Measurements from ENCODE around the gene TBC1D2B. TPM values are rescaled to one million over a fixed set of nuclear protein-coding genes. Genes with fewer than 3 reads are reported as not detected.

The TBC1D2B gene
- total and polyA plus RNA-seq, 10 donors, result 9.4 to 131 (median 97.4) TPM

- 88 to 95% (median 92%) methylated on average over 11 of the region's 11 CpGs for WGBS, 5 donors
- H3K27me3 ChIP-seq (replicated peaks in 1 of 7), result no peaks in the 10 kb centered on the region
- peaks cover 29 to 74% (median 52%) of the 10 kb centered on the region in 6 donors for H3K4me1 ChIP-seq
- no peak for TF ChIP-seq POLR2A (IDR thresholded peaks at IDR 0.05)
- no peak for TF ChIP-seq CTCF (IDR thresholded peaks at IDR 0.05 in 8 of 11, conservative IDR thresholded peaks at IDR 0.05 in 3 of 11)
- no peak for TF ChIP-seq POLR2AphosphoS5 (IDR thresholded peaks at IDR 0.05)
- no peak overlapping the region for H3K4me3 ChIP-seq
- DNase-seq, result no peak
- H3K9me3 ChIP-seq, result no peaks in the 10 kb centered on the region
- no peaks in the 10 kb centered on the region for H3K36me3 ChIP-seq
- H3K27ac ChIP-seq, result peak overlapping the region in 2 of 8 donors; percentile 53 to 97
- intact Hi-C loops (cut with DNase I; ENCODE audit: low total_unique reads), result no loop called here
These were observed 2.0 kb upstream of the TBC1D2B start for GRCh38 chr15:78079298-78080087.

- Histone ChIP-seq H3K27ac (peak overlapping the region; percentile 82 to 97 (median 94)), H3K36me3 (no peaks in the 10 kb centered on the region), H3K9me3 (no peaks in the 10 kb centered on the region), H3K4me3 (peak overlapping the region; percentile 37 to 98 (median 91)), H3K27me3 (replicated peaks in 1 of 7) (no peaks in the 10 kb centered on the region), H3K4me1 (peaks cover 19 to 74% (median 53%) of the 10 kb centered on the region in 6 donors)
- 14 to 33% (median 21%) methylated on average over 7 of the region's 7 CpGs for WGBS, 5 donors
- no peak for TF ChIP-seq POLR2AphosphoS5 (IDR thresholded peaks at IDR 0.05)
- no peak for TF ChIP-seq POLR2A (IDR thresholded peaks at IDR 0.05)
- no peak for TF ChIP-seq CTCF (IDR thresholded peaks at IDR 0.05 in 8 of 11, conservative IDR thresholded peaks at IDR 0.05 in 3 of 11)
- intact Hi-C loops (cut with DNase I; ENCODE audit: low total_unique reads), result no loop called here
- no peak for DNase-seq
These were observed 330 bp upstream of the TBC1D2B start for GRCh38 chr15:78077871-78078210.

GRCh38 chr15:78076231-78077052 is 1.1 kb downstream of the TBC1D2B start:
- H3K27me3 ChIP-seq (replicated peaks in 1 of 7), result no peaks in the 10 kb centered on the region
- H3K36me3 ChIP-seq, result no peaks in the 10 kb centered on the region
- intact Hi-C loops (cut with DNase I; ENCODE audit: low total_unique reads), result no loop called here
- peak overlapping the region; percentile 82 to 97 (median 94) for H3K27ac ChIP-seq
- DNase-seq, result no peak
- H3K9me3 ChIP-seq, result no peaks in the 10 kb centered on the region
- H3K4me3 ChIP-seq, result peak overlapping the region; percentile 63 to 98 (median 91)
- no peak for TF ChIP-seq POLR2AphosphoS5 (IDR thresholded peaks at IDR 0.05)
- TF ChIP-seq POLR2A (IDR thresholded peaks at IDR 0.05), result no peak
- TF ChIP-seq CTCF (IDR thresholded peaks at IDR 0.05 in 8 of 11, conservative IDR thresholded peaks at IDR 0.05 in 3 of 11), result no peak
- peaks cover 22 to 75% (median 58%) of the 10 kb centered on the region in 6 donors for H3K4me1 ChIP-seq
- 27 to 47% (median 32%) methylated on average over 17 of the region's 17 CpGs for WGBS, 5 donors

All from spleen (tissue), 11 donors.